IMR-90 (cell line): Measurements from ENCODE around the gene PYGB. TPM values are rescaled to one million over a fixed set of nuclear protein-coding genes. Genes with fewer than 3 reads are reported as not detected.

ENCODE experiments used
- ATAC-seq: fragments of 200-7000 bp; cut with Tn5 transposase; 2 replicates; pipeline ENCODE4 v1.9.1; 2020; ENCODE audit warnings: low read depth, mild to moderate bottlenecking, moderate library complexity
- BruUV-seq: library from RNA; stranded (reverse); fragments of 400-500 nt; replicated peaks from 2 replicates; lab custom pipeline; 2021; lab: Mats Ljungman, UMichigan
- CTCF ChIA-PET: fragments of 300-600 bp; formaldehyde crosslinking; extraction: SDS; loops from one replicate; lab custom pipeline; 2021; ENCODE audit warnings: antibody characterized with exemption; lab: Yijun Ruan, JAX
- POLR2A ChIA-PET: fragments of 300-600 bp; sonication (Branson Sonifier 250); formaldehyde crosslinking; loops from one replicate; lab custom pipeline; 2022; ENCODE audit warnings: antibody characterized with exemption; ENCODE audit not compliant: unreplicated experiment; lab: Charles Lee
- DNase-seq: peaks from one replicate; pipeline ENCODE4 v3.0.0; 2013
- H2AFZ ChIP-seq: replicated peaks from 2 replicates; pipeline ENCODE3; 2013; ENCODE audit warnings: low read length, mild to moderate bottlenecking; ENCODE audit not compliant: poor library complexity
- H2AK5ac ChIP-seq: 2 replicates; pipeline ENCODE4 v1.6.1; 2013; ENCODE audit warnings: low read depth, low read length, inconsistent platforms
- H2AK9ac ChIP-seq: replicated peaks from 2 replicates; pipeline ENCODE3; 2013; ENCODE audit warnings: mild to moderate bottlenecking, low read depth, low read length, moderate library complexity; ENCODE audit not compliant: poor library complexity
- H2BK120ac ChIP-seq: 2 replicates; pipeline ENCODE4 v1.6.1; 2013; ENCODE audit warnings: low read depth, low read length, inconsistent platforms
- H2BK15ac ChIP-seq: 3 replicates; pipeline ENCODE4 v1.6.1; 2013; ENCODE audit warnings: low read depth, low read length, inconsistent platforms
- H2BK20ac ChIP-seq: 2 replicates; pipeline ENCODE4 v1.6.1; 2013; ENCODE audit warnings: low read depth, mild to moderate bottlenecking, inconsistent platforms, low read length, moderate library complexity
- H2BK5ac ChIP-seq: 2 replicates; pipeline ENCODE4 v1.6.1; 2013; ENCODE audit warnings: mild to moderate bottlenecking, low read depth, low read length, inconsistent platforms; ENCODE audit not compliant: poor library complexity, severe bottlenecking
- H3K14ac ChIP-seq: replicated peaks from 2 replicates; pipeline ENCODE4 v1.6.1; 2013; ENCODE audit warnings: low read depth, low read length, inconsistent platforms
- H3K18ac ChIP-seq: 2 replicates; pipeline ENCODE4 v1.6.1; 2013; ENCODE audit warnings: low read depth, low read length, control low read depth
- H3K23ac ChIP-seq: 2 replicates; pipeline ENCODE4 v1.6.1; 2013; ENCODE audit warnings: low read depth, low read length, inconsistent platforms
- H3K27ac ChIP-seq: 2 replicates; pipeline ENCODE4 v1.5.1; 2013; ENCODE audit warnings: mild to moderate bottlenecking, control low read depth, low read length; ENCODE audit not compliant: insufficient read depth
- H3K27me3 ChIP-seq: 2 replicates; pipeline ENCODE4 v1.6.1; 2013; ENCODE audit warnings: low read length; ENCODE audit not compliant: control insufficient read depth, insufficient read depth
- H3K36me3 ChIP-seq: 2 replicates; pipeline ENCODE4 v1.6.1; 2013; ENCODE audit warnings: low read length, mixed read lengths; ENCODE audit not compliant: control insufficient read depth, insufficient read depth
- H3K4ac ChIP-seq: 2 replicates; pipeline ENCODE4 v1.6.1; 2013; ENCODE audit warnings: low read depth, low read length, inconsistent platforms
- H3K4me1 ChIP-seq: 2 replicates; pipeline ENCODE4 v1.6.1; 2013; ENCODE audit warnings: low read length, mixed read lengths; ENCODE audit not compliant: control insufficient read depth, insufficient read depth
- H3K4me2 ChIP-seq: 2 replicates; pipeline ENCODE4 v1.6.1; 2013; ENCODE audit warnings: low read depth, mild to moderate bottlenecking, control low read depth, low read length, moderate library complexity
- H3K4me3 ChIP-seq: 2 replicates; pipeline ENCODE4 v1.5.1; 2013; ENCODE audit warnings: low read depth, mild to moderate bottlenecking, control low read depth, low read length, moderate library complexity; ENCODE audit not compliant: insufficient read depth
- H3K56ac ChIP-seq: 2 replicates; pipeline ENCODE4 v1.6.1; 2013; ENCODE audit warnings: low read length, inconsistent platforms; ENCODE audit not compliant: insufficient read depth; ENCODE audit errors: extremely low read depth
- H3K79me1 ChIP-seq, 2 experiments: 2 replicates each; pipeline ENCODE4 v1.6.1; 2013; ENCODE audit warnings: low read length in 2 of 2, inconsistent platforms in 1 of 2, low read depth in 1 of 2
- H3K9ac ChIP-seq: 2 replicates; pipeline ENCODE4 v1.6.1; 2013; ENCODE audit warnings: low read depth, low read length, control low read depth
- H3K9me1 ChIP-seq: 2 replicates; pipeline ENCODE4 v1.6.1; 2013; ENCODE audit warnings: low read length, inconsistent platforms; ENCODE audit not compliant: insufficient read depth
- H3K9me3 ChIP-seq: 2 replicates; pipeline ENCODE4 v1.6.1; 2013; ENCODE audit warnings: low read length; ENCODE audit not compliant: control insufficient read depth, insufficient read depth
- H4K20me1 ChIP-seq: 2 replicates; pipeline ENCODE4 v1.6.1; 2013; ENCODE audit warnings: low read length, inconsistent platforms; ENCODE audit not compliant: insufficient read depth
- H4K5ac ChIP-seq: 2 replicates; pipeline ENCODE4 v1.6.1; 2013; ENCODE audit warnings: mild to moderate bottlenecking, low read depth, low read length, control low read depth
- H4K8ac ChIP-seq, 2 experiments: 2 replicates each; pipeline ENCODE4 v1.6.1; 2013; ENCODE audit warnings: low read depth in 2 of 2, low read length in 2 of 2, control low read depth in 1 of 2, inconsistent platforms in 1 of 2
- H4K91ac ChIP-seq: 2 replicates; pipeline ENCODE4 v1.6.1; 2013; ENCODE audit warnings: low read depth, low read length, inconsistent platforms; ENCODE audit not compliant: insufficient read depth
- CTCF ChIP-seq: conservative IDR thresholded peaks from 2 replicates; pipeline ENCODE4 v1.5.1; 2012; ENCODE audit warnings: mild to moderate bottlenecking, low read depth, low read length, improper control_type of control experiment
- ELK1 ChIP-seq: fragments of 150-350 bp; IDR thresholded peaks from 2 replicates; pipeline ENCODE4 v1.6.1; 2016; ENCODE audit warnings: low read depth, mild to moderate bottlenecking, low read length, moderate library complexity, borderline replicate concordance
- FOS ChIP-seq: fragments of 150-350 bp; IDR thresholded peaks from 2 replicates; pipeline ENCODE4 v1.6.1; 2016; ENCODE audit warnings: low read depth, low read length
- MAFK ChIP-seq: IDR thresholded peaks from 2 replicates; pipeline ENCODE4 v1.6.1; 2012; ENCODE audit warnings: low read depth, low read length, improper control_type of control experiment
- MXI1 ChIP-seq: IDR thresholded peaks from 2 replicates; pipeline ENCODE4 v1.6.1; 2012; ENCODE audit warnings: low read depth, mild to moderate bottlenecking, low read length, moderate library complexity, borderline replicate concordance
- RAD21 ChIP-seq: IDR thresholded peaks from 2 replicates; pipeline ENCODE4 v1.6.1; 2012; ENCODE audit warnings: low read length, improper control_type of control experiment
- RCOR1 ChIP-seq: IDR thresholded peaks from 2 replicates; pipeline ENCODE4 v1.6.1; 2012; ENCODE audit warnings: mild to moderate bottlenecking, low read length, improper control_type of control experiment; ENCODE audit not compliant: insufficient replicate concordance
- SMC3 ChIP-seq: fragments of 150-350 bp; IDR thresholded peaks from 2 replicates; pipeline ENCODE4 v1.6.1; 2016; ENCODE audit warnings: low read depth, mild to moderate bottlenecking, antibody characterized with exemption, low read length, moderate library complexity
- WGBS, 2 experiments: methylation state at CpG; one replicate each; pipeline versions ENCODE4 v1.1.5 to v1.1.7; 2013; ENCODE audit warnings: missing lambda C conversion rate in 2 of 2; ENCODE audit not compliant: insufficient read length in 1 of 2; ENCODE audit errors: extremely low coverage in 2 of 2; 5-methylcytosine and 5-hydroxymethylcytosine counted together
- dilution Hi-C: fragments of 300-500 bp; cut with HindIII; formaldehyde crosslinking; loops from one replicate; pipeline ENCODE4 v1.14.3; 2018; ENCODE audit warnings: low sequenced_read_pairs; ENCODE audit not compliant: unreplicated experiment
- in situ Hi-C: fragments of 300-500 bp; cut with MboI; formaldehyde crosslinking; loops from 3 replicates; pipeline ENCODE4 v1.14.3; 2019; ENCODE audit warnings: low sequenced_read_pairs, inconsistent platforms, mixed read lengths
- intact Hi-C: fragments of 100-400 bp; cut with micrococcal nuclease; formaldehyde crosslinking; loops from 2 replicates; pipeline ENCODE4 v1.10.0; 2022
- polyA plus RNA-seq, 3 experiments: library from polyadenylated mRNA; depleted of rRNA; stranded (reverse); fragments of >200 nt; gene quantifications; 2 replicates each; pipeline ENCODE4 v1.2.3, GENCODE V29; 2012; ENCODE audit warnings: low replicate concordance in 1 of 3
- total RNA-seq: library from RNA; depleted of rRNA; stranded (reverse); fragments of >200 nt; gene quantifications from 2 replicates; pipeline ENCODE4 v1.2.3, GENCODE V29; 2012

Gene PYGB
- total and polyA plus RNA-seq, 2 of the 4 experiments (the other 2 are of a cell fraction) = 72.4 to 83.1 TPM

- TF ChIP-seq CTCF (no peak), SMC3 (no peak)
These were observed 24.5 kb downstream of the PYGB start (continued) for GRCh38 chr20:25272223-25273000.

- no peak for DNase-seq
- no peak for TF ChIP-seq RCOR1
- no peak for TF ChIP-seq FOS
- TF ChIP-seq RAD21 = no peak
- no peak for TF ChIP-seq ELK1
- TF ChIP-seq CTCF = no peak
- no peak for TF ChIP-seq MXI1
- TF ChIP-seq MAFK = no peak
- Histone ChIP-seq H3K79me1 (peaks cover 6 to 22% of the 10 kb centered on the region in 2 experiments), H3K9ac (no peak overlapping the region), H2BK120ac (no peak overlapping the region), H3K9me3 (no peaks in the 10 kb centered on the region), H4K5ac (no peak overlapping the region), H2BK15ac (no peak overlapping the region), H4K8ac (no peak overlapping the region), H3K18ac (no peak overlapping the region), H4K91ac (no peak overlapping the region), H2AK5ac (no peak overlapping the region), H3K4me2 (no peak overlapping the region), H3K27me3 (no peaks in the 10 kb centered on the region), H2BK20ac (no peak overlapping the region), H3K27ac (no peak overlapping the region), H2BK5ac (no peak overlapping the region), H3K14ac (no peak overlapping the region), H3K56ac (no peak overlapping the region), H4K20me1 (no peaks in the 10 kb centered on the region; the same call in none of the 2 replicates), H3K23ac (no peak overlapping the region), H3K4ac (no peak overlapping the region), H3K9me1 (peaks cover 6% of the 10 kb centered on the region; the same call in 1 of the 2 replicates), H3K36me3 (peaks cover 76% of the 10 kb centered on the region), H3K4me1 (no peaks in the 10 kb centered on the region), H3K4me3 (no peak overlapping the region), H2AK9ac (no peak overlapping the region), H2AFZ (no peak overlapping the region)
- ATAC-seq = no peak
- WGBS, 2 experiments = 85% methylated on average over 5 of the region's 10 CpGs; no CpG with 5 or more reads in 1 of the 2 experiments
- in situ Hi-C loops = loop anchor here (25.0 kb wide), 2 partner anchors 714 to 1636 kb away; partner anchors contain the start of gene CST3
- dilution Hi-C loops = no loop called here
- intact Hi-C loops = no loop called here
- POLR2A ChIA-PET = no interaction called here
- no TSS peak for BruUV-seq
- CTCF ChIA-PET = no interaction called here
These were observed 25.2 kb downstream of the PYGB start for GRCh38 chr20:25273046-25273445.
